Choroid plexus epithelial cell (primary cell): Measurements from ENCODE around the gene JAK1.
A peak's percentile ranks its signal among the peaks of the same experiment; 100 is the strongest.

Experiments
- DNase-seq: peaks from one replicate; pipeline ENCODE4 v3.0.0-alpha.2; 2010; ENCODE audit warnings: low read depth
- H3K4me3 ChIP-seq: 2 replicates; pipeline ENCODE4 v1.5.1; 2011; ENCODE audit warnings: low read depth, mild to moderate bottlenecking, control low read depth, low read length, moderate library complexity
- TF ChIP-seq, protein P1 (sequence below): conservative IDR thresholded peaks from 2 replicates; pipeline ENCODE4 v1.5.1; 2011; ENCODE audit warnings: low read depth, mild to moderate bottlenecking, control low read depth, inconsistent platforms, low read length, moderate library complexity

The JAK1 gene

DNA sequence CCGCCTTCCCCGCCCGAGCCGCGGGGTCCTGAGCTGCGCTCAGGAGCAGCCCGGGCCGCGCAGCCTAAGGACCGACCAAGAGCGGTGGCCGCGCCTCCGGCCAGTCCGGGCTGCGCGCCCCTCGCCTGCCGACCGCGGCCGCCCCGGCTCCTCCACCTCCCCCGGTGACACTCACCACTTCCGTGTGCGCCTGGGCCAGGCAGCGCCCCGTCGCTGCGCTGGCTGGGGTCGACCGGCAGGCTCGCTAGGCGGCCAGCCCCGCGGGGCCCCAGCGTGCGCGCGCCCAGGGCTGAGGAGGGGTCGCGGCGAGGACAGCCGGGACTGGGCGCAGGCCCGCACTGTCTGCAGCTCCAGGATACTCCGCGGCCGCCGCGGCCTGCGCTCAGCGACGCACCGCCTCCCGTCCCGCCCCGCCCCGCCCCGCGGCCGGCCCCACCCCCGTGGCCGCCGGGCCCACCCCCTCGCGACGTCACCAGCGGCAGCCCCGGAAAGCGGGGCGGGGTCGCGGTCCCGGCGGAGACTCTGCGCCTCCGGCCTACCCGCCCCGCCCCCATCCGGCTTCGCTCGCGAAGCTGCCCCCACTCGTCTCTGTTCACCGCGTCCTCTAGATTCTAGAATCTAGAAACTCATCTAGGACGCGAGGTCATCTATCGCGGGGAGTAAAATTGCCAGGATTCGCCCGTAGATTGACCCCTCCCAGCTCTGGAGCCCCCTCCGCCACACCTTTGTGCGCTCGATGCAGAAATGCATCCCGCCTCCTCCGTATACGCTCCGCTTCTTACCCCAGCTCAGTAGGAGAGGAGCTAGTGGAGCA is at the start of gene JAK1:
TSS of gene JAK1 (minus strand) at position 392 of the 814 bp plus-strand sequence. CDS start 80,285 bp downstream, outside the sequence.
- peak; percentile 85 for DNase-seq
- H3K4me3 ChIP-seq = peak within 1 kb of the TSS; percentile 73
- TF ChIP-seq, protein P1, sequence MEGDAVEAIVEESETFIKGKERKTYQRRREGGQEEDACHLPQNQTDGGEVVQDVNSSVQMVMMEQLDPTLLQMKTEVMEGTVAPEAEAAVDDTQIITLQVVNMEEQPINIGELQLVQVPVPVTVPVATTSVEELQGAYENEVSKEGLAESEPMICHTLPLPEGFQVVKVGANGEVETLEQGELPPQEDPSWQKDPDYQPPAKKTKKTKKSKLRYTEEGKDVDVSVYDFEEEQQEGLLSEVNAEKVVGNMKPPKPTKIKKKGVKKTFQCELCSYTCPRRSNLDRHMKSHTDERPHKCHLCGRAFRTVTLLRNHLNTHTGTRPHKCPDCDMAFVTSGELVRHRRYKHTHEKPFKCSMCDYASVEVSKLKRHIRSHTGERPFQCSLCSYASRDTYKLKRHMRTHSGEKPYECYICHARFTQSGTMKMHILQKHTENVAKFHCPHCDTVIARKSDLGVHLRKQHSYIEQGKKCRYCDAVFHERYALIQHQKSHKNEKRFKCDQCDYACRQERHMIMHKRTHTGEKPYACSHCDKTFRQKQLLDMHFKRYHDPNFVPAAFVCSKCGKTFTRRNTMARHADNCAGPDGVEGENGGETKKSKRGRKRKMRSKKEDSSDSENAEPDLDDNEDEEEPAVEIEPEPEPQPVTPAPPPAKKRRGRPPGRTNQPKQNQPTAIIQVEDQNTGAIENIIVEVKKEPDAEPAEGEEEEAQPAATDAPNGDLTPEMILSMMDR = no peak

- TF ChIP-seq, protein P1 = no peak
- no peak for DNase-seq
- no peak overlapping the region for H3K4me3 ChIP-seq
These were observed 48.0 kb upstream of the JAK1 start for GRCh38 chr1:65014321-65014720.

GRCh38 chr1:65011983-65012382 is 45.6 kb upstream of the JAK1 start:
- DNase-seq = no peak
- H3K4me3 ChIP-seq = no peak overlapping the region
- TF ChIP-seq, protein P1 = no peak

DNA sequence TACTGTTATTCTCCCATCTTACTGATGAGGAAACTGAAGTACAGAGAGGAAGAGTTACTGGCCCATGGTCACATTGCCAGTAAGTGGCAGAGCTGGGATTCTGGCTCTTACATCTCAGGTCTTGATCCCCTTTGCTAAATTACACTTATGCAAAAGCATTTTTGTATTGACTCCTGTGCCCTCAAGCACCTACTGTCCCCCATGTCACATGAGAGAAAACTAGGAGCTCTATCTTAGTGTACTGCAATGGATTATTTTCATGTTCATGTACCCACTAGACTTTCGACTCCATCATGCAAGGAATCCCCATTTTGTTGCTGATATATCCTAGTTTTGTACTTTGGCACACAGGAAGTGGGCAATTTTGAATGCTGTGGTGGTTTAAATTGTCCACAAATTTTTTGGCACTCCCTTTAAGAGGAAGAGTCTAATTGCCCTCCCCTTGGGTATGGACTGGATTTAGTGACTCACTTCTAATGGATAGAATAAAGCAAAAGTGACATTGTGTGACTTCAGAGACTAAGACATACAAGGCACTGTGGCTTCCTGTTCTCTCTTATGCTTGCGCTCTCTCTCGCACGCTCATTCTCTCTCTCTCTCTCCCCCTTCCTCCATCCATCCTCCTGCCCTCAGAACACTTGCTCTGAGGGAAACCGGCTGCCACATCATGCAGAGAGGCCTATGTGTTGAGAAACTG is 43.5 kb upstream of the JAK1 start:
- DNase-seq = no peak
- H3K4me3 ChIP-seq = no peak overlapping the region
- TF ChIP-seq, protein P1 = no peak

DNA sequence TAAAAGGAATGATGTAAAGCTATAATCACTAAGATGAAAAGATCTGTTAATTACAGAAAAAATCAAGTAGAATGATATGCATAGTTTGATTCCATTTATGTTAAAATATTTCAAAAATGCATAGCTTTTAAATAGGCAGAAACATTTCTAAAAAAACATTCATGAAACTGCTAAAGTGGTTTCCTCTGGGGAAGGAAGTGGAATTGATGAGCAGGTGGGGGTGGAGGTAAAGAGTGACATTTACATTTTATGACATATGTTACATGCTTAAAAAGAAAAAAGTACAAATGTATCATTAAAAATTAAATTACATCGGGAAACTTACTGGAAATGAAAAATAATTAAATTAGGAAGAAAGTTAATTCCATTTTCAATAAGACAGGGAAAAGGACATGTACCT is 42.8 kb upstream of the JAK1 start:
- TF ChIP-seq, protein P1 = no peak
- no peak for DNase-seq
- H3K4me3 ChIP-seq = no peak overlapping the region

DNA sequence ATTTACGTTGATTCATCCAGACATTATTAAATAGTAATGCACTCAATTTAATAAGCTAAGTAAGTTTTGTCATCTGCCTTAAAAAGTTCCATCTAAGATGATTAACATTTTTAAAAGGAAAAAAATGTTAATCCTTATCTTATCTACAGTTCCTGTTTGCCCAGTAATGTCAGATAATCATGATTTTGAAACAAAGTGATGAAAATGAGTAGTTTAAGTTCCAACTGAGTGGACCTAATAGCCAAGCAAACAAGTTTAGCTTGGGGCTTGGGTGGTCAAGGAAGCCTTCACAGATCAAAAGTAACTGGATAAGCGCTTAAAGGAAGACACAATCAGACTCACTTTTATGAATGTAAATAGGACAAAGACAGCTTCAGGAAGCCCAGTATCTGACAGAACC is 40.5 kb upstream of the JAK1 start:
- no peak overlapping the region for H3K4me3 ChIP-seq
- TF ChIP-seq, protein P1 = no peak
- DNase-seq = peak; percentile 18

GRCh38 chr1:65003316-65003664 is 36.9 kb upstream of the JAK1 start:
- DNase-seq = no peak
- peak overlapping the region; percentile 64 for H3K4me3 ChIP-seq
- TF ChIP-seq, protein P1 = no peak
